Endothelial cell of umbilical vein (primary cell): Measurements from ENCODE around the gene DENND2A.

Experiments
- CTCF ChIP-seq, 2 donors: IDR thresholded peaks; 1 replicate in 1 of 2; 2 replicates in 1 of 2; pipeline ENCODE4 v1.5.1; 2011; ENCODE audit warnings: low read length in 2 of 2, mild to moderate bottlenecking in 2 of 2, moderate library complexity in 2 of 2, control low read depth in 1 of 2, inconsistent platforms in 1 of 2, low read depth in 1 of 2; ENCODE audit not compliant: insufficient read depth in 1 of 2; ENCODE audit errors: extremely low read depth in 1 of 2
- EZH2 ChIP-seq: IDR thresholded peaks from 2 replicates; pipeline ENCODE4 v1.6.1; 2012; ENCODE audit warnings: borderline replicate concordance, low read depth, mild to moderate bottlenecking, moderate library complexity, low read length, inconsistent platforms; ENCODE audit not compliant: severe bottlenecking
- FOS ChIP-seq: IDR thresholded peaks from 2 replicates; pipeline ENCODE4 v1.6.1; 2011; ENCODE audit warnings: mild to moderate bottlenecking, low read length, moderate library complexity, borderline replicate concordance; ENCODE audit not compliant: insufficient read depth
- JUN ChIP-seq: IDR thresholded peaks from 2 replicates; pipeline ENCODE4 v1.6.1; 2011; ENCODE audit warnings: borderline replicate concordance, low read depth; ENCODE audit not compliant: insufficient read length, insufficient read depth
- MAX ChIP-seq: IDR thresholded peaks from 2 replicates; pipeline ENCODE4 v1.6.1; 2011; ENCODE audit not compliant: insufficient read depth, insufficient read length
- MYC ChIP-seq: IDR thresholded peaks from one replicate; pipeline ENCODE4 v1.6.1; 2011; ENCODE audit warnings: mild to moderate bottlenecking, low read depth, low read length
- POLR2A ChIP-seq: IDR thresholded peaks from 2 replicates; pipeline ENCODE4 v1.6.1; 2012; ENCODE audit warnings: low read depth, mild to moderate bottlenecking, control low read depth, low read length
- POLR2AphosphoS5 ChIP-seq: IDR thresholded peaks from 2 replicates; pipeline ENCODE4 v1.6.1; 2012; ENCODE audit warnings: low read depth, mild to moderate bottlenecking, control low read depth, low read length, moderate library complexity; ENCODE audit not compliant: insufficient read depth

- TF ChIP-seq POLR2AphosphoS5 = no peak
- no peak for TF ChIP-seq CTCF (IDR thresholded peaks at IDR 0.05; ENCODE audit: extremely low read depth in 1 of 2, insufficient read depth in 1 of 2, low read depth in 1 of 2, low read length in 2 of 2)
- no peak for TF ChIP-seq MAX
- no peak for TF ChIP-seq EZH2
- no peak for TF ChIP-seq POLR2A
- no peak for TF ChIP-seq MYC
- TF ChIP-seq FOS = no peak
- no peak for TF ChIP-seq JUN
Measured at GRCh38 chr7:140616328-140616727, 24.3 kb downstream of the DENND2A start.
